Measurements from ENCODE around the gene CCDC7. TPM values are rescaled to one million over a fixed set of nuclear protein-coding genes. Genes with fewer than 3 reads are reported as not detected.
A peak's percentile ranks its signal among the peaks of the same experiment; 100 is the strongest.
"Not testable (repeated sequence)": the region's sequence is repeated elsewhere in the genome, so short reads cannot be mapped to it uniquely, and the experiment has no call there.

Gene CCDC7
- 1 to 10 TPM; 5.2 to 5.8 TPM for total RNA-seq

- Mint-ChIP-seq H3K4me3 (peak within 1 kb of the TSS; percentile 98), H3K36me3 (peaks cover 5% of the 10 kb centered on the region), H3K27ac (peak within 1 kb of the TSS; percentile 98), H3K27me3 (no peaks in the 10 kb centered on the region), H3K4me1 (peaks cover 12% of the 10 kb centered on the region), H3K9me3 (no peaks in the 10 kb centered on the region)
- peak; percentile 88 for DNase-seq
Observed at GRCh38 chr10:32445740-32446535, at the start of gene CCDC7. Gene CCDC7 (plus strand): TSS chr10:32446140. CDS start chr10:32451643, 5,503 bp downstream.

DNA sequence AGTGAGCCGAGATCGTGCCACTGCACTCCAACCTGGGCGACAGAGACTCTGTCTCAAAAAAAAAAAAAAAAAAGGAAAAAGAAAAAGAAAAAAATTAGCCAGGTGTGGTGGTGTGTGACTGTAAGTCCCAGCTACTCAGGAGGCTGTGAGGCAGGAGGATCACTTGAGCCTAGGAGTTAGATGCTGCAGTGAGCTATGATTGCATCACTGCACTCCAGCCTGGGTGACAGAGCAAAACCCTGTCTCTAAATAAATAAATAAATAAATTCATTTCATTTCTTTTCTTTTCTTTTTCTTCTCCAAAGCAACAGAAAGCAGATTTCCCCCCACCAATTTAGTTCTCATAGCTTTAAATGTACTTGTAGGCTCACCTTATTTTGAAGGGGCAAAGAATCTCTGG is 48.8 kb upstream of the CCDC7 start:
- not testable (repeated sequence) for H3K36me3 Mint-ChIP-seq, H3K4me1 Mint-ChIP-seq, H3K27ac Mint-ChIP-seq

GRCh38 chr10:32399720-32400119 is 46.2 kb upstream of the CCDC7 start:
- not testable (repeated sequence) for H3K9me3 Mint-ChIP-seq, H3K4me1 Mint-ChIP-seq, H3K27ac Mint-ChIP-seq, H3K36me3 Mint-ChIP-seq, DNase-seq, H3K4me3 Mint-ChIP-seq, H3K27me3 Mint-ChIP-seq

More for the DNA sequence above, 48.8 kb upstream of the CCDC7 start:
- not testable (repeated sequence) for H3K27me3 Mint-ChIP-seq, H3K4me3 Mint-ChIP-seq, H3K9me3 Mint-ChIP-seq, DNase-seq

DNA sequence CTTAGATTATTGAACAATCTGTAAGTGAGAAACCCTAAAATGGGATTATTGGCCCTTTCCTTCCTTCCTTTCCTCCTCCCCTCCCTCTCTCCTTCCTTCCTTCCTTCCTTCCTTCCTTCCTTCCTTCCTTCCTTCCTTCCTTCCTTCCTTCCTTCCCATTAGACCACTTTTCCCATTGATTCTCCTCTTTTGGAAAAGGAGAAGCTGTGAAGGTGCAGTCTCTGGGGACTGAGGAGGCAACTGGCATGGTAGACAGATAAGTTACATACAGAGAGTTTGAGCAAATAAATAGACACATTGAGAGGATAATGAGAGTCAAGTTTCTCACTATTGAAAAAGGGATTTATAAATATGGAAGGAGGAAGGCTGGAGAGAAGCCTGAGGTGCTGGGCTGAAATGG is 45.0 kb upstream of the CCDC7 start:
- no peak for DNase-seq
- peaks cover 2% of the 10 kb centered on the region for H3K9me3 Mint-ChIP-seq
- no peak overlapping the region for H3K27ac Mint-ChIP-seq
- no peaks in the 10 kb centered on the region for H3K27me3 Mint-ChIP-seq
- no peak overlapping the region for H3K4me3 Mint-ChIP-seq
- no peaks in the 10 kb centered on the region for H3K36me3 Mint-ChIP-seq
- no peaks in the 10 kb centered on the region for H3K4me1 Mint-ChIP-seq

DNA sequence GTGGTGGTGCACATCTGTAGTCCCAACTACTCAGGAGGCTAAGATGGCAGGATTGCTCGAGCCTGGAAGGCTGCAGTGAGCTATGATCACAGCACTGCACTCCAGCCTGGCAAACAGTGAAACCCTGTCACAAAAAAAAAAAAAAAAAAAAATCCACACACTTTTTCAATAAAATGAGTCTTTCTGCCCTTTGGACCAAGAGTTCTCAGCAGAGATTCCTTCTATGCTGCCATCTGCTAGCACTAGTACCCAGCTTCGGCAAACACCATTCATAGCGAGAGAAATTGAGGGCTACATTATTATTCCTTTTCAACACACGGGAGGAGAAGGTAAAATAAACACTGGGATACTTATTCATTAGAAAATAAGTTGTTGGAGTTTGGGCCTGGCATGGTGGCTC is 43.4 kb upstream of the CCDC7 start:
- Mint-ChIP-seq H3K27me3 (no peaks in the 10 kb centered on the region), H3K9me3 (peaks cover 2% of the 10 kb centered on the region), H3K4me1 (no peaks in the 10 kb centered on the region), H3K36me3 (no peaks in the 10 kb centered on the region), H3K27ac (no peak overlapping the region), H3K4me3 (no peak overlapping the region)
- no peak for DNase-seq

GRCh38 chr10:32403091-32403490 is 42.8 kb upstream of the CCDC7 start:
- Mint-ChIP-seq H3K4me1 (no peaks in the 10 kb centered on the region), H3K27ac (no peak overlapping the region), H3K4me3 (no peak overlapping the region), H3K27me3 (no peaks in the 10 kb centered on the region), H3K36me3 (no peaks in the 10 kb centered on the region), H3K9me3 (peaks cover 2% of the 10 kb centered on the region)
- DNase-seq, result no peak

- Mint-ChIP-seq H3K36me3 (no peaks in the 10 kb centered on the region), H3K9me3 (peaks cover 2% of the 10 kb centered on the region), H3K27ac (no peak overlapping the region), H3K4me1 (peaks cover 6% of the 10 kb centered on the region), H3K27me3 (no peaks in the 10 kb centered on the region), H3K4me3 (no peak overlapping the region)
- no peak for DNase-seq
Observed at GRCh38 chr10:32408690-32409089, 37.2 kb upstream of the CCDC7 start.

DNA sequence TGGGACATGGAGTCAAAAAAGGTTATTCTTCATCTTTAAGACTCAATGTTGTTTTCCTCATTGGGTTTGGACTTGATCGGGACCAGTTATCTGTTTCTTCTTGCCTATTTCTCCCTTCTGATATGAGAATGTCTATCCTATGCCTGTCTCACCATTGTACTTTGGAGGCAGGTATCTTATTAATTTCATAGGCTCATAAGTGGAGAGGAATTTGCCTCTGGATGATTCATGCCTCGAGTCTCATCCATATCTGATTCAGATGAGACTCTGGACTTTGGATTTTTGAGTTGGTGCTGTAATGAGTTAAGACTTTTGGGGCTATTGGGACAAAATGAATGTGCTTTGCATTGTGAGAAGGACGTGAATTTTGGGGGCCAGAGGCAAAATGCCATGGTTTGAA is 36.2 kb upstream of the CCDC7 start:
- H3K36me3 Mint-ChIP-seq, result no peaks in the 10 kb centered on the region

GRCh38 chr10:32410569-32410968 is 35.4 kb upstream of the CCDC7 start:
- H3K9me3 Mint-ChIP-seq, result peaks cover 2% of the 10 kb centered on the region
- no peaks in the 10 kb centered on the region for H3K27me3 Mint-ChIP-seq
- H3K27ac Mint-ChIP-seq, result no peak overlapping the region
- peaks cover 7% of the 10 kb centered on the region for H3K4me1 Mint-ChIP-seq
- H3K36me3 Mint-ChIP-seq, result no peaks in the 10 kb centered on the region
- H3K4me3 Mint-ChIP-seq, result no peak overlapping the region
- no peak for DNase-seq

More for the DNA sequence above, 36.2 kb upstream of the CCDC7 start:
- no peak for DNase-seq
- H3K4me1 Mint-ChIP-seq, result peaks cover 7% of the 10 kb centered on the region
- no peak overlapping the region for H3K27ac Mint-ChIP-seq
- peaks cover 2% of the 10 kb centered on the region for H3K9me3 Mint-ChIP-seq
- no peaks in the 10 kb centered on the region for H3K27me3 Mint-ChIP-seq
- H3K4me3 Mint-ChIP-seq, result no peak overlapping the region

DNA sequence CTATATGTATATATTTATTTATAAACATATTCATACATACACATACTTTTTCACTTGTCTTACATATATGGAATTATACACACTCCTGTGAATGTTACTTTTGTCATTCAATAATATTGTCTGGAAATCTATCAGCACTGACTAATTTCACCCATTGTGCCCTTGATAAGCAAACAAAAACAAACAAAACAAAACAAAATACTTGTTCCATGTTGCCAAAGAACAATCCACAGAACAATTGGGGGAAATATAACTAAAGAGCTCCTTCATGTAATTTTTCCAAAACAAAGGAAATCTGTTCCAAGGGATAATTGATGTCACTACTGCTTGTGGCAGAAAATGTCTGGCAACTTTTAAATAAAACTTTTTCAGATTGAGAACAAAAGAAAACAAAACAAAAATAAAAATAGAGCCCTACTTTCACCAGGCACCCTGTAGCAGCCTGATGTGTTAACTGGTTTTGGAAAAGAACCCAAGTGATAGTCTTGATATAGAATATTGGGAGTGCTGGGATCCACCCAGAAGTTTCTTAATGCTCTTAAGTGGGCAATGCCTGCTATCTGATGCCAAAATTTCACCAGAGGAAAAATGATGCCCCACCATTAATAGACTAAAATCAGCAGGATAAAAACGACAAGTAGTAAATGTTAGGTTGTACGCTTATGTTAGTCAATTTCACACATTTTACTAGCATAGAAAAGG is 34.0 kb upstream of the CCDC7 start:
- Mint-ChIP-seq H3K4me1 (peaks cover 7% of the 10 kb centered on the region), H3K9me3 (no peaks in the 10 kb centered on the region), H3K4me3 (no peak overlapping the region), H3K36me3 (no peaks in the 10 kb centered on the region), H3K27ac (no peak overlapping the region), H3K27me3 (no peaks in the 10 kb centered on the region)
- DNase-seq, result no peak

- Mint-ChIP-seq H3K27me3 (no peaks in the 10 kb centered on the region), H3K36me3 (no peaks in the 10 kb centered on the region), H3K4me3 (no peak overlapping the region), H3K27ac (no peak overlapping the region), H3K4me1 (peaks cover 7% of the 10 kb centered on the region), H3K9me3 (no peaks in the 10 kb centered on the region)
- no peak for DNase-seq
Observed at GRCh38 chr10:32412499-32412853, 33.5 kb upstream of the CCDC7 start.

GRCh38 chr10:32413513-32413912 is 32.4 kb upstream of the CCDC7 start:
- H3K4me3 Mint-ChIP-seq, result no peak overlapping the region
- H3K27ac Mint-ChIP-seq, result no peak overlapping the region
- DNase-seq, result peak; percentile 29
- no peaks in the 10 kb centered on the region for H3K36me3 Mint-ChIP-seq
- no peaks in the 10 kb centered on the region for H3K27me3 Mint-ChIP-seq
- H3K9me3 Mint-ChIP-seq, result no peaks in the 10 kb centered on the region
- peaks cover 7% of the 10 kb centered on the region for H3K4me1 Mint-ChIP-seq

DNA sequence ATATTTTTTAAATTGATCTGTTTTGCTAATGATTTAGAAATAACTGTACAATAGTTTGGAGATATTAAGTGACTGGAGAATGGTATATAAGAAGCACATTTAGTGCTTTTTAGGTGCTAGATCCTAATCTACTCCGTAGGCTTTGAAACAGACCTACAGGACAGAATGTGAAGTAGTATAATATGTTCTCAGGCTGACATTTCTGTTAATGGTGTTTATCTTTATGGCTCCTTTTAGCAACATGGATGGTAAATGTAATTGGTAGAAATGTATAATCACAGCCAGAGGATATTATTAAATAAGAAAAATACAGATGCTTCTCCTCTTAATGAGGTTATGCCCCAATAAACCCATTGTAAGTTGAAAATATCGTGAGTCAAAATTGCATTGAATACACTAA is 30.6 kb upstream of the CCDC7 start:
- H3K9me3 Mint-ChIP-seq, result no peaks in the 10 kb centered on the region
- H3K27me3 Mint-ChIP-seq, result no peaks in the 10 kb centered on the region
- H3K4me3 Mint-ChIP-seq, result no peak overlapping the region
- H3K36me3 Mint-ChIP-seq, result no peaks in the 10 kb centered on the region
- H3K4me1 Mint-ChIP-seq, result peaks cover 7% of the 10 kb centered on the region
- no peak for DNase-seq
- no peak overlapping the region for H3K27ac Mint-ChIP-seq

GRCh38 chr10:32417911-32418547 is 27.9 kb upstream of the CCDC7 start:
- no peaks in the 10 kb centered on the region for H3K27me3 Mint-ChIP-seq
- H3K4me1 Mint-ChIP-seq, result peaks cover 5% of the 10 kb centered on the region
- H3K27ac Mint-ChIP-seq, result no peak overlapping the region
- H3K9me3 Mint-ChIP-seq, result peaks cover 5% of the 10 kb centered on the region
- H3K36me3 Mint-ChIP-seq, result peaks cover 3% of the 10 kb centered on the region
- H3K4me3 Mint-ChIP-seq, result no peak overlapping the region
- DNase-seq, result no peak

- Mint-ChIP-seq H3K4me3 (no peak overlapping the region), H3K27me3 (no peaks in the 10 kb centered on the region), H3K9me3 (peaks cover 8% of the 10 kb centered on the region), H3K4me1 (peaks cover 2% of the 10 kb centered on the region), H3K27ac (no peak overlapping the region), H3K36me3 (peaks cover 4% of the 10 kb centered on the region)
- no peak for DNase-seq
Observed at GRCh38 chr10:32418572-32418971, 27.4 kb upstream of the CCDC7 start.
